Stimulated activated naive CD4-positive, alpha-beta T cell treated with Interleukin-2 at 50 U/mL for 16 hours (primary cell): Measurements from ENCODE around the gene SRF.

ENCODE experiments used
- DNase-seq: peaks from one replicate; lab custom pipeline; 2025; lab: John Stamatoyannopoulos, UW

Gene SRF

GRCh38 chr6:43147691-43148477 lies 23.2 kb upstream of the SRF start:
- DNase-seq, result no peak

GRCh38 chr6:43149265-43149664 lies 21.8 kb upstream of the SRF start:
- DNase-seq, result no peak

- no peak for DNase-seq
Measured at GRCh38 chr6:43150051-43150751, 20.9 kb upstream of the SRF start.

GRCh38 chr6:43159599-43159998 lies 11.5 kb upstream of the SRF start:
- no peak for DNase-seq

- no peak for DNase-seq
Measured at GRCh38 chr6:43163899-43164298, 7.2 kb upstream of the SRF start.

- no peak for DNase-seq
Measured at GRCh38 chr6:43170417-43170930, 595 bp upstream of the SRF start.

- peak; percentile 38 for DNase-seq
Measured at GRCh38 chr6:43171707-43172103, 636 bp downstream of the SRF start.

- peak; percentile 64 for DNase-seq
Measured at GRCh38 chr6:43172104-43173007, 1.3 kb downstream of the SRF start.

GRCh38 chr6:43173591-43174262 lies 2.7 kb downstream of the SRF start:
- DNase-seq, result no peak

- DNase-seq, result peak; percentile 95
Measured at GRCh38 chr6:43174263-43175112, 3.4 kb downstream of the SRF start.

GRCh38 chr6:43175676-43176422 lies 4.8 kb downstream of the SRF start:
- no peak for DNase-seq

- no peak for DNase-seq
Measured at GRCh38 chr6:43176423-43176786, 5.3 kb downstream of the SRF start.

GRCh38 chr6:43178150-43178549 lies 7.1 kb downstream of the SRF start:
- DNase-seq, result no peak

- no peak for DNase-seq
Measured at GRCh38 chr6:43178951-43179830, 8.1 kb downstream of the SRF start.

GRCh38 chr6:43180058-43180457 lies 9.0 kb downstream of the SRF start:
- no peak for DNase-seq

GRCh38 chr6:43180985-43181384 lies 9.9 kb downstream of the SRF start:
- DNase-seq, result no peak

- no peak for DNase-seq
Measured at GRCh38 chr6:43181621-43181941, 10.5 kb downstream of the SRF start.

GRCh38 chr6:43181942-43182860 lies 11.1 kb downstream of the SRF start, which contains the start of gene CUL9:
CUL9 (plus strand) TSS chr6:43182196; CDS start chr6:43184311, 2,115 bp downstream.
- peak; percentile 80 for DNase-seq
